Islet precursor cell (in vitro differentiated cells): ENCODE data around the gene C8A.

Experiments
- DNase-seq: peaks from one replicate; pipeline ENCODE4 v3.0.0-alpha.2; 2018

Gene C8A

GRCh38 chr1:56837244-56837939, 17.2 kb upstream of the C8A start:
- DNase-seq = peak; percentile 92

- no peak for DNase-seq
Observed at GRCh38 chr1:56838759-56839158, 15.8 kb upstream of the C8A start.

GRCh38 chr1:56843544-56843943, 11.1 kb upstream of the C8A start:
- DNase-seq = no peak

GRCh38 chr1:56844545-56845136, 10.0 kb upstream of the C8A start:
- DNase-seq = no peak

- DNase-seq = no peak
Observed at GRCh38 chr1:56845343-56845742, 9.3 kb upstream of the C8A start.

- no peak for DNase-seq
Observed at GRCh38 chr1:56849750-56850149, 4.8 kb upstream of the C8A start.

- no peak for DNase-seq
Observed at GRCh38 chr1:56850411-56850810, 4.2 kb upstream of the C8A start.

GRCh38 chr1:56850922-56851321, 3.7 kb upstream of the C8A start:
- no peak for DNase-seq

GRCh38 chr1:56852476-56852875, 2.1 kb upstream of the C8A start:
- DNase-seq = no peak

- DNase-seq = no peak
Observed at GRCh38 chr1:56855190-56855589, 593 bp downstream of the C8A start.

GRCh38 chr1:56856186-56856585, 1.6 kb downstream of the C8A start:
- DNase-seq = no peak

GRCh38 chr1:56859287-56859686, 4.7 kb downstream of the C8A start:
- no peak for DNase-seq

- no peak for DNase-seq
Observed at GRCh38 chr1:56863265-56863992, 8.8 kb downstream of the C8A start.

GRCh38 chr1:56864430-56864829, 9.8 kb downstream of the C8A start:
- DNase-seq = no peak

- no peak for DNase-seq
Observed at GRCh38 chr1:56866656-56867055, 12.1 kb downstream of the C8A start.

- DNase-seq = no peak
Observed at GRCh38 chr1:56867491-56867890, 12.9 kb downstream of the C8A start.

- no peak for DNase-seq
Observed at GRCh38 chr1:56868761-56869160, 14.2 kb downstream of the C8A start.

GRCh38 chr1:56872597-56872996, 18.0 kb downstream of the C8A start:
- DNase-seq = no peak

GRCh38 chr1:56873213-56873612, 18.6 kb downstream of the C8A start:
- no peak for DNase-seq

- no peak for DNase-seq
Observed at GRCh38 chr1:56874689-56875088, 20.1 kb downstream of the C8A start.

- DNase-seq = no peak
Observed at GRCh38 chr1:56877973-56878372, 23.4 kb downstream of the C8A start.

- DNase-seq = no peak
Observed at GRCh38 chr1:56880774-56881173, 26.2 kb downstream of the C8A start.

GRCh38 chr1:56881417-56881816, 26.8 kb downstream of the C8A start:
- no peak for DNase-seq

- DNase-seq = no peak
Observed at GRCh38 chr1:56890229-56890628, 35.6 kb downstream of the C8A start.
